ENCODE data around the gene ARMC8. TPM values are rescaled to one million over a fixed set of nuclear protein-coding genes. Genes with fewer than 3 reads are reported as not detected.

Gene ARMC8
- total and polyA plus RNA-seq, 10 donors, result 13.7 to 95.0 (median 62.2) TPM

- Histone ChIP-seq H3K36me3 (peaks cover 0 to 20% (median 0%) of the 10 kb centered on the region in 6 donors), H3K9me3 (no peaks in the 10 kb centered on the region), H3K4me1 (peaks cover 0 to 76% (median 25%) of the 10 kb centered on the region in 6 donors), H3K4me3 (no peak overlapping the region), H3K27ac (no peak overlapping the region), H3K27me3 (replicated peaks in 1 of 7) (no peaks in the 10 kb centered on the region)
- 46 to 70% (median 50%) methylated on average over 2 of the region's 2 CpGs for WGBS, 5 donors
- intact Hi-C loops (cut with DNase I; ENCODE audit: low total_unique reads), result no loop called here
- TF ChIP-seq, protein P1, sequence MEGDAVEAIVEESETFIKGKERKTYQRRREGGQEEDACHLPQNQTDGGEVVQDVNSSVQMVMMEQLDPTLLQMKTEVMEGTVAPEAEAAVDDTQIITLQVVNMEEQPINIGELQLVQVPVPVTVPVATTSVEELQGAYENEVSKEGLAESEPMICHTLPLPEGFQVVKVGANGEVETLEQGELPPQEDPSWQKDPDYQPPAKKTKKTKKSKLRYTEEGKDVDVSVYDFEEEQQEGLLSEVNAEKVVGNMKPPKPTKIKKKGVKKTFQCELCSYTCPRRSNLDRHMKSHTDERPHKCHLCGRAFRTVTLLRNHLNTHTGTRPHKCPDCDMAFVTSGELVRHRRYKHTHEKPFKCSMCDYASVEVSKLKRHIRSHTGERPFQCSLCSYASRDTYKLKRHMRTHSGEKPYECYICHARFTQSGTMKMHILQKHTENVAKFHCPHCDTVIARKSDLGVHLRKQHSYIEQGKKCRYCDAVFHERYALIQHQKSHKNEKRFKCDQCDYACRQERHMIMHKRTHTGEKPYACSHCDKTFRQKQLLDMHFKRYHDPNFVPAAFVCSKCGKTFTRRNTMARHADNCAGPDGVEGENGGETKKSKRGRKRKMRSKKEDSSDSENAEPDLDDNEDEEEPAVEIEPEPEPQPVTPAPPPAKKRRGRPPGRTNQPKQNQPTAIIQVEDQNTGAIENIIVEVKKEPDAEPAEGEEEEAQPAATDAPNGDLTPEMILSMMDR (IDR thresholded peaks at IDR 0.05 in 8 of 11, conservative IDR thresholded peaks at IDR 0.05 in 3 of 11), result no peak
- no peak for TF ChIP-seq POLR2A (IDR thresholded peaks at IDR 0.05)
- TF ChIP-seq POLR2AphosphoS5 (IDR thresholded peaks at IDR 0.05), result no peak
- DNase-seq, result no peak
These were observed 12.8 kb downstream of the ARMC8 start for GRCh38 chr3:138199851-138200250.

DNA sequence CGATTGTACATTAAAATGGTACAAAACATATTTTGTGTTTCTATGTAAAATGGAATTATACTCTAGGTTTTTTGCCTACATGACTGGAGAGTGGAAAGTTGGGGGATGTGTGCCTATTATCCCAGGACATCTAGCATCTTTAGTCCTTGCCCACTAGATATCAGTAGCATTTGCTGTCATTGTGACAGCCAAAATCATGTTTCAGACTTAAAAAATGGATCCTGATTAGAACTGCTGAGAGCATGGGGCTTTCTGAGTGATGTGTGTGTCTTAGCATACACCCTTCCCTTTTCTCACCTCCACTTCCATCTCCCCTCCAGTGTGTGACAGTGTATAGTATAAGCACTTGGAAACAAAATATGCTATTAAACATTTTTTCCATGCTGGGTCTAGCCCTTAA lies 13.3 kb downstream of the ARMC8 start:
- intact Hi-C loops (cut with DNase I; ENCODE audit: low total_unique reads), result no loop called here
- H3K27ac ChIP-seq, result no peak overlapping the region
- WGBS, 5 donors, result 26 to 74% (median 51%) methylated on average over 1 of the region's 1 CpG
- no peak for TF ChIP-seq POLR2AphosphoS5 (IDR thresholded peaks at IDR 0.05)
- TF ChIP-seq, protein P1 (IDR thresholded peaks at IDR 0.05 in 8 of 11, conservative IDR thresholded peaks at IDR 0.05 in 3 of 11), result no peak
- no peak for TF ChIP-seq POLR2A (IDR thresholded peaks at IDR 0.05)
- H3K27me3 ChIP-seq (replicated peaks in 1 of 7), result no peaks in the 10 kb centered on the region
- H3K4me3 ChIP-seq, result no peak overlapping the region
- DNase-seq, result no peak
- H3K36me3 ChIP-seq, result peaks cover 0 to 22% (median 0%) of the 10 kb centered on the region in 6 donors
- no peaks in the 10 kb centered on the region for H3K9me3 ChIP-seq
- peaks cover 0 to 80% (median 25%) of the 10 kb centered on the region in 6 donors for H3K4me1 ChIP-seq

DNA sequence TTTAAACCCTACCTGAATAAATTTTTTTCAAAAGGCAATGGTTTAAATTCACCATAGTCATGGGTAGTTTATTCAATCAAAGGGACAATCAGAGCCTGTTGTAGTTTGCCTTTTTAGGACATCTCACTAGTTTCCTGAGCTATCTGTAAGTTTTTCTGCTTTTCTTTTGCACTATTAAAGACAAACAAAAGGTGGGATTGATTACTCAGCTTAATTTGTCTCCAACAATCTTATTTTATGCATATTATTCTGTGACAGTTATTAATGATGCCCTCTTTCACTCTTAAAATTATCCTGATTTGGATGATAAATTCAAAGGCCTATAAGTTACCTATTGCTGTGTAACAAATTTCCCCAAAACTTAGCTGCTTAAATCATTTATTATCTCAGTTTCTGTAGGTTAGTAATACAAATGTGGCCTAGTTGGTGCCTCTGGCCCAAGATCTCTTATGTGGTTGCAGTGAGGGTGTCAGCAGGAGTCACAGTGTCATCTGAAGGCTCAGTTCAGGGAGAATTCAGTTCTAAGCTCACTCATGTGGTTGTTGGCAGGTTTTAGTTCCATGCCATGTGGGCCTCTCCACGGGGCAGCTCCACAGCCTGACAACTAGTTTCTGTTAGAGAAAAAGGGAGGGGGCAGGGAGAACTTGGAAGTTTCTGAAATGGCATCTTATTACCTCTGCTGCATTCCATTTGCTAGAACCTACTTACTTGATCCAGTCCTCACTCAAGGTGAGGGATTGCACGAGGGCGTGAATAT lies 16.0 kb downstream of the ARMC8 start:
- peaks cover 0 to 78% (median 26%) of the 10 kb centered on the region in 6 donors for H3K4me1 ChIP-seq
- intact Hi-C loops (cut with DNase I; ENCODE audit: low total_unique reads), result no loop called here
- H3K9me3 ChIP-seq, result no peaks in the 10 kb centered on the region
- H3K27me3 ChIP-seq (replicated peaks in 1 of 7), result no peaks in the 10 kb centered on the region
- WGBS, 5 donors, result 81 to 92% (median 87%) methylated on average over 3 of the region's 3 CpGs
- TF ChIP-seq POLR2AphosphoS5 (IDR thresholded peaks at IDR 0.05) (no peak), POLR2A (IDR thresholded peaks at IDR 0.05) (no peak)
- TF ChIP-seq, protein P1 (IDR thresholded peaks at IDR 0.05 in 8 of 11, conservative IDR thresholded peaks at IDR 0.05 in 3 of 11), result no peak
- H3K27ac ChIP-seq, result no peak overlapping the region
- no peak overlapping the region for H3K4me3 ChIP-seq
- DNase-seq, result no peak
- H3K36me3 ChIP-seq, result peaks cover 0 to 15% (median 0%) of the 10 kb centered on the region in 6 donors

- H3K4me1 ChIP-seq, result peaks cover 0 to 78% (median 26%) of the 10 kb centered on the region in 6 donors
- no peak for DNase-seq
- no peak overlapping the region for H3K27ac ChIP-seq
- no peaks in the 10 kb centered on the region for H3K9me3 ChIP-seq
- H3K27me3 ChIP-seq (replicated peaks in 1 of 7), result no peaks in the 10 kb centered on the region
- WGBS, 5 donors, result 82 to 91% (median 88%) methylated on average over 4 of the region's 4 CpGs
- peaks cover 0 to 19% (median 0%) of the 10 kb centered on the region in 6 donors for H3K36me3 ChIP-seq
- intact Hi-C loops (cut with DNase I; ENCODE audit: low total_unique reads), result no loop called here
- TF ChIP-seq POLR2A (IDR thresholded peaks at IDR 0.05) (no peak), POLR2AphosphoS5 (IDR thresholded peaks at IDR 0.05) (no peak)
- TF ChIP-seq, protein P1 (IDR thresholded peaks at IDR 0.05 in 8 of 11, conservative IDR thresholded peaks at IDR 0.05 in 3 of 11), result no peak
- no peak overlapping the region for H3K4me3 ChIP-seq
These were observed 16.8 kb downstream of the ARMC8 start for GRCh38 chr3:138203938-138204337.

Measured in spleen (tissue), 11 donors.